ENCODE data around the gene ATAD3A.
"Not testable (repeated sequence)": the region's sequence is repeated elsewhere in the genome, so short reads cannot be mapped to it uniquely, and the experiment has no call there.

ATAD3A gene

GRCh38 chr1:1540818-1541628 lies 29.1 kb downstream of the ATAD3A start:
- DNase-seq: no peak

DNA sequence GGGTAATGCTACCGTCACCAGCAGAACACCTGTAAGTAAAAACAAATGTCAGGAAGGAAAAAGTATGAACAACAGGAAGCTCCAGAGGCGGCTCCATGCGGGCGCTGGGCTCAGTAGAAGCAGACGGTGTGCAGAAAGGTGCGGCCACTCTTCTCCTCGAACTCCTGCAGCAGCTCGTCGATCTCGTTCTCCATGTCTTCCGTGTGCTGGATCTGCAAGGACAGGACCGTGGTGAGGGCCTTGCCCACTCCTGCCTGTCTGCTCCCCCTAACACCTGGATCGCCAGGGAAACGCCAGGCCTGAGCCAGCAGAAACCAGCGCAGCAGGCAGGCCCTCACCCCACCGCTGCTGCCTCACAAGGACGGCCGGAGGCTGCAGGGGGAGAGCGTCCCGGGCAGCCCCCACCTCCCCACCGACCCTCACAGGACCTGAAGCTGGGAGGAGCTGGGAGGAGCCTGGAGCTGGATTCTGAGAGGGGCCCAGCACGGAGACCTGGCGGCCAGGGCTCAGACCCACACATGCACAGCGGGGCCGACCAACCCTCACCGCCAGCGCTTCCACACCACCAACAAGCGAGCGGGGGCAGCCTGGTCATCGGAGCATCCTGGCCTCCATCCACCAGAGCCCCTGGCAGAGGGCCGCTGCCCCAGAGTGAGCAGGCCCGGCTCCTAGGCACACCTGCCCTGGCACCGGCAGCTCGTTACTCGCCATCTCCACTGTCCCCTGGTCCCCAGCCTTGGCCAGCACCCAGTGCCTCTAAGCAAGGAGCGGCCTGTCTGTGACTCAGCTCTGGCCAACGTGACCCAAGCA lies 30.2 kb downstream of the ATAD3A start:
- no peak for DNase-seq

DNA sequence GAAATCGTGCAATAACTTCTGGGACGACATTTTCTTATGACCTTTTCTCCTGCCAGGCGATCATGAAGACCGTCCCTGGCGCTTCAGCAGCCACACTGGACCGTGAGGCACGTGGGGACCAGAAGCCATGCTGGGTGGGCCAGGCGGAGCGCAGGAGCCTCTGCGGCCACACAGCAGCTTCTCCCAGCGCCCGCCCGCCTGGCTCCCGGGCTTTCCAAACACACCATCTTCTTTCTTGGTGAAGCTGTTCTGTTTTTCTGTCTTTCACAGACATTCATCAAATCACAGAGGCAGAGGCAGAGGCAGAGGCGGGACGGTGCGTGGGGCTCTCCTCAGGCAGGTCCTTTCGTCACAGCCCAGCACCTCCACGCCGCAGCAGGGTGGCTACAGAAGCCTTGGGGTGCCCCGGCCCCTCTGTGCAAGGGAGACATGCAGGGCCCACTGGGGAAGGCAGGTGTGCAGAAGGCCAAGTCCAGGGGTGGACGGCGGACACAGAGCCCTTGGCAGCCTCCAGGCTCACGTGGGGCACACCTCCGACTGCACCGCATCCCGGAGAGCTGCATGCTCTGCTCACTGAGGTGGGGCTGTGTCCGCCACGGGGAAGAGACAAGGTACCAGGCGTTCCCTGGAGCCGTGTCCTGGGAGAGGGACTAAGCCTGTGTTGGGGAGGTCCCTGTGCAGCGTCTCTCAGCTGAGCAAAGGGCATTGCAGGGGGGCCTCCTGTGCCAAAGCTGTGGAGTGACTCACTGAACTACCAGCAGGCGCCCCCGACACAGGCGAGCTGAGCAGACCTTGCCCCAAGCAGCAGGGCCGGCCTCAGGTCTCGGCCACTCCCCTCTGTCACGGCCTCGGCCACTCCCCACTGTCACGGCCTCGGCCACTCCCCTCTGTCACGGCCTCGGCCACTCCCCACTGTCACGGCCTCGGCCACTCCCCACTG lies 31.1 kb downstream of the ATAD3A start:
- no peak for DNase-seq

DNA sequence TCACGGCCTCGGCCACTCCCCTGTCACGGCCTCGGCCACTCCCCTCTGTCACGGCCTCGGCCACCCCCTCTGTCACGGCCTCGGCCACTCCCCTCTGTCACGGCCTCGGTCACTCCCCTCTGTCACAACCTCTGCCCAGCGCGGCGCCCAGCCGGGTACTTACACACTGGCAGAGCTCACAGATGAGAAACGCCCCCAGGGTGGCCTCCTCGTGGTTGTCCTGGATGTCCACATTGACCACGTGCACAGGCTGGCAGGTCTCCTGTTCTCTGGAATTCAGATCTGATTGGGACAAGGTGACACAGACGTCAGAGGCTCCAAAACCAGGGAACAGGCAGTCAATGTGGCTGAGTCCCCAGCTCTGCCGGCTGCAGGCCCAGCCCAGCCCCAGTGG lies 31.7 kb downstream of the ATAD3A start:
- DNase-seq: no peak

- DNase-seq: no peak
Measured at GRCh38 chr1:1544544-1544943, 32.6 kb downstream of the ATAD3A start.

DNA sequence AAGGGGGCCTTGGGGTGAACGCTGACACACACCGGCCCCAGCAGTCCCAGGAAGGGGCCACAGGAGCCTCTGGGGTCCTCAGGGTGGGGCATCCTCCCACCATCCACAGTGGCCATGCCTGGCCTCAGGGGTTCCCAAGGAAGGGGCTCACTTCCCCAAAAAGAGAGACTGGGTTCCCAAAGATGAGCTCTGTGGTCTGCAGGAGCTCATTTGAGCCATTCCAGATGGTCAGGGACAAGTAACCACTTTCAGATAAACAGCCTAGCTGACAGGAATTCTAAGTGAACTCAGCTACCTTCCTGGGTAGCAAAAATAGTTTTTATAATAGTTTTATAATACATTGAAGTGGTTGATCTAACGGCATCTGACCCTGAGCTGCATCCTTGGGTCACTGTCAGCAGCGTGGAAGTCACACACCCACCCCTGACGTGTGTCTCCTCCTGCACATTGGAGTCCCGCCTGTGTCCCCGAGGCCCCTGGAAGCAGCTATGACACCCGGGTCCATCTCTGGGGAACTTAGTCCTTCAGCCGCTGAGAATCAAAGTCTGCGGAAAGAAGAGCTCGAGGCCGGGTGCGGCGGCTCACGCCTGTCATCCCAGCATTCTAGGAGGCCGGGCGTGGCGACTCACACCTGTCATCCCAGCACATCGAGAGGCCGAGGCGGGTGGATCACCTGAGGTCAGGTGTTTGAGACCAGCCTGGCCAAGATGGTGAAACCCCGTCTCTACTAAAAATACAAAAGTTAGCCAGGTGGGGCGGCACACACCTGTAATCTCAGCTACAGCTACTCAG lies 34.2 kb downstream of the ATAD3A start:
- DNase-seq: no peak

- no peak for DNase-seq
Measured at GRCh38 chr1:1547011-1547410, 35.0 kb downstream of the ATAD3A start.

- DNase-seq: no peak
Measured at GRCh38 chr1:1547476-1547875, 35.5 kb downstream of the ATAD3A start.

DNA sequence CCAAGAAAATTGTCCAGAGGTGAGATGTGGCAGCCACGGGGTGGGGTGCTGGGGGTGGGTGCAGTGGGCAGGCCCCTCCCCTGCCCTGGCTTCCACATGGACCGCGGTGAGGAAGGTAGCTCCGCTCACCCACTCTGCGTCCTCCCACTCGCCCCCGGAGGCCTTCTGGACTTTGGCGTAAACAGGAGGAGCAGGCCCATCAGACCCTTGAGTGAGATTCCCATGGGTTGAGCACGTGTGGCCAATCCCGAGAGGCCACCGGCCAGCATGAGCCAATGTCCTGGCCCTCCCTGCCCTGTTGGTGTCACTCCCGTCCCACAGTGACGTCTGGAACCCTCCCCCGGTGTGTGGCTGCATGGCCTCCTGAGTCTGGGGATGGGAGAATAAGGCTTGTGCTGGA lies 36.6 kb downstream of the ATAD3A start:
- DNase-seq: no peak

- DNase-seq: no peak
Measured at GRCh38 chr1:1550087-1550486, 38.1 kb downstream of the ATAD3A start.

GRCh38 chr1:1550591-1551432 lies 38.9 kb downstream of the ATAD3A start:
- DNase-seq: no peak

GRCh38 chr1:1551524-1552262 lies 39.7 kb downstream of the ATAD3A start:
- no peak for DNase-seq

DNA sequence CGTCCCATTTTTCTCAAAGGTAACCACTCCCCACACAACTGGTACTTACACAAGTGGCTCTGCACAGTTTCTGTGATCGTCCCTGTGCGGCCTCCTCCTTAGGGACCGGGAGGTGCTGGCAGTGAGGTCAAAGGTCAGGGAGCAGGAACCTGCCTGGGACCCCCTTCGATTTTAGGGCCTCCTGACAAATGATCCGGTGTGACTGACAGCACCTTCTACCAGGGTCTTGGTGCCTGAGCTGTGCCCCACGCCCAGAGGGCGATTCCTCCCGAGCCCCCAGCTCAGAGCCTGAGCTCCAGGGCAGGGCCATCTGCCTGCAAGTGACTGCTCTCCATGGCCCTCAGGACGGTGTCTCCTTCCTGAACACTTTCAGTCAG lies 40.3 kb downstream of the ATAD3A start:
- no peak for DNase-seq

- DNase-seq: no peak
Measured at GRCh38 chr1:1553821-1554494, 42.0 kb downstream of the ATAD3A start.

- DNase-seq: no peak
Measured at GRCh38 chr1:1554550-1554925, 42.6 kb downstream of the ATAD3A start.

GRCh38 chr1:1554926-1555915 lies 43.3 kb downstream of the ATAD3A start:
- DNase-seq: no peak

- no peak for DNase-seq
Measured at GRCh38 chr1:1556505-1556904, 44.5 kb downstream of the ATAD3A start.

GRCh38 chr1:1556961-1557360 lies 45.0 kb downstream of the ATAD3A start:
- DNase-seq: not testable (repeated sequence)

GRCh38 chr1:1557688-1558087 lies 45.7 kb downstream of the ATAD3A start:
- not testable (repeated sequence) for DNase-seq

All from NCI-H510A (cell line).